Posterior cingulate gyrus (tissue), 11 donors: ENCODE data around the gene PKD2L2.
"Not testable (repeated sequence)": the region's sequence is repeated elsewhere in the genome, so short reads cannot be mapped to it uniquely, and the experiment has no call there.

Experiments
- DNase-seq, 10 donors: peaks; one replicate each; pipeline versions ENCODE4 v3.0.0 to v3.0.0-alpha.2; 2020 to 2021; ENCODE audit warnings: mixed read lengths in 3 of 10
- intact Hi-C: fragments of 100-400 bp; cut with DNase I; formaldehyde crosslinking; loops from one replicate; pipeline ENCODE4 v1.15.1; 2023

Gene PKD2L2

DNA sequence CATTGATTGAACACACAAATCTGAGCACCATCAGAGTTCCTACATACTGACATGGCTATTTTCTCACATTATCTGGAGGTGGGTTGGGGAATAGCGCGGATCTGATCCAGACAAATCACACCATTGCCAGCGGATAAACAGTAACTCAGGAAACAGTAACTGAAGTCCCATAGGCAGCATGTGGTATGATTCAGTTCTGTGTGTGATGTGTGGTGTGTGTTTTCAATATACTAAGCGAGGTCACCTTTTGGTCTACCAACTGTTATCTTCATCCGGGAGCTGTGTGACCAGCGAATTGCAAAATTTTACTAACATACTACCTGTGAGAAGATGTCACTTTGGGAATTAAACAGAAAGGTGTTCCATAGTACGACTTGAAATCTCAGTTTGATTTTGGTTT, 50.1 kb downstream of the PKD2L2 start:
- DNase-seq, result no peak
- intact Hi-C loops, result loop anchor here (10.0 kb wide), 1 partner anchor 115 kb away; no protein-coding TSS in a partner anchor

DNA sequence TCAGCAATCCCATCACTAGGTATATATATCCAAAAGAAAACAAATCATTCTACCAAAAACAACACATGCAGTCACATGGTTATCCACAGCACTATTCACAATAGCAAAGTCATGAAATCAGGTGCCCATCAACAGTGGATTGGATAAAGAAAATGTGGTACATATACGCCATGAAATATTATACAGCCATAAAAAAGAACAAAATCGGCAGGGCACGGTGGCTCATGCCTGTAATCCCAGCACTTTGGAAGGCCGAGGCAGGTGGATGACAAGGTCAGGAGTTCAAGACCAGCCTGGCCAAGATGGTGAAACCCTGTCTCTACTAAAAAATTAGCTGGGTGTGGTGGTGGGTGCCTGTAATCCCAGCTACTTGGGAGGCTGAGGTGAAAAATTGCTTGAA, 55.0 kb downstream of the PKD2L2 start:
- DNase-seq, intact Hi-C loops: not testable (repeated sequence)

DNA sequence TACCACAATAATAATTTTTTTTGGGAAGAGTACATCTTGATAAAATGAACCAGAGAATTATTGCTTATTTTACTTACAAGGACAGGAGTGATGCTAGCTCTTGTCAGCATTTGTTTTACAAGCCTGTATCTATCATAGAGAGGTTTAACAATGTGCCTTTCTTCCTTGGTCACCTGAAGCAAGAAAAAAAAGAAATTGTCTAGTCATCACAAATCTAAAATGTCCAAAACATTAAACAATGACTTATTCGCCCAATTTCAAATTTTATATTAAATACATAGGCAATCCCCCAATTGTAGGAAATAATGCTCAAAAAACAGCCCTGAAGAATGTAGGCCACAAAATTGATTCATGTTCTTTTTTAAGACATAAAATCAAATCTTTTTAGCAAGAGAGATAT, 56.6 kb downstream of the PKD2L2 start:
- DNase-seq, result no peak
- intact Hi-C loops, result no loop called here

- no peak for DNase-seq
- intact Hi-C loops, result no loop called here
Observed at GRCh38 chr5:137954131-137954879, 65.0 kb downstream of the PKD2L2 start.

DNA sequence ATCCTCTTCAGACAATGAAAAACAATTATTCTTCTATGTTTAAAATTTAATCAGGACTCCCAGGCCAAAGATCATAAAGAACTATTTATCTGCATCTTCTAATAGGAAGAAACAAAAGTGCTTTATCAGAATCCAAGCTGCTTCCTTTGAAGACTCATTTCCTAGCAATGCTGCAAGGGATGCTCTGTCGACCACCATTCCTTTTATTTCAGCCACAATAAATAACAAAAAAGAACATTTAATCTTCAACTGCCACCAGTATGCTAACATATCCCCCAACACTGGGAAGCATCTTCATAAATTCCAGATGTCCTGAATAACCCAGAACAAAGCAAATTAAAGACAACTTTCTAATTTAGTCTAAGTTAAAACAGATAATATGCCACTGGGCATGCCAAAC, 68.7 kb downstream of the PKD2L2 start:
- intact Hi-C loops, result no loop called here

GRCh38 chr5:137959488-137959887, 70.2 kb downstream of the PKD2L2 start:
- intact Hi-C loops, result no loop called here
- DNase-seq, result no peak

More for the DNA sequence above, 68.7 kb downstream of the PKD2L2 start:
- no peak for DNase-seq

GRCh38 chr5:137960141-137960540, 70.9 kb downstream of the PKD2L2 start:
- DNase-seq, result peak in 2 of 10 donors; percentile 13 to 15
- intact Hi-C loops, result no loop called here

- DNase-seq, result no peak
Observed at GRCh38 chr5:137960819-137961218, 71.6 kb downstream of the PKD2L2 start.

DNA sequence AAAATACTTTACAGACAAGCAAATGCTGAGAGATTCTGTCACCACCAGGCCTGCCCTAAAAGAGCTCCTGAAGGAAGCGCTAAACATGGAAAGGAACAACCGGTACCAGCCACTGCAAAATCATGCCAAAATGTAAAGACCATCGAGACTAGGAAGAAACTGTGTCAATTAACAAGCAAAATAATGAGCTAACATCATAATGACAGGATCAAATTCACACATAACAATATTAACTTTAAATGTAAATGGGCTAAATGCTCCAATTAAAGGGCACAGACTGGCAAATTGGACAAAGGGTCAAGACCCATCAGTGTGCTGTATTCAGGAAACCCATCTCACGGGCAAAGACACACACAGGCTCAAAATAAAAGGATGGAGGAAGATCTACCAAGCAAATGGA, 81.1 kb downstream of the PKD2L2 start:
- intact Hi-C loops, DNase-seq: not testable (repeated sequence)

More at GRCh38 chr5:137960819-137961218, 71.6 kb downstream of the PKD2L2 start:
- intact Hi-C loops, result no loop called here

GRCh38 chr5:137975208-137975607, 86.0 kb downstream of the PKD2L2 start:
- intact Hi-C loops, result no loop called here
- DNase-seq, result no peak

- no peak for DNase-seq
- intact Hi-C loops, result no loop called here
Observed at GRCh38 chr5:137989419-137989818, 100.2 kb downstream of the PKD2L2 start.
